ENCODE results near the gene PTPRM. TPM values are rescaled to one million over a fixed set of nuclear protein-coding genes. Genes with fewer than 3 reads are reported as not detected.

Gene PTPRM
- polyA plus RNA-seq, 1 of the 3 experiments (the other 2 are of a cell fraction) = 16.0 TPM

- TF ChIP-seq NRF1 (IDR thresholded peaks at IDR 0.05; ENCODE audit: low read depth, low read length) (no peak), GABPA (IDR thresholded peaks at IDR 0.05; ENCODE audit: low read depth) (no peak), YY1 (IDR thresholded peaks at IDR 0.05; ENCODE audit: low read depth) (no peak), FOSL2 (IDR thresholded peaks at IDR 0.05; ENCODE audit: borderline replicate concordance, low read depth) (no peak), POLR2AphosphoS5 (IDR thresholded peaks at IDR 0.05; ENCODE audit: low read depth, low read length) (no peak), RFX5 (IDR thresholded peaks at IDR 0.05; ENCODE audit: low read length) (no peak), USF1 (IDR thresholded peaks at IDR 0.05; ENCODE audit: borderline replicate concordance, low read depth) (no peak), RXRA (IDR thresholded peaks at IDR 0.05; ENCODE audit: borderline replicate concordance, low read depth) (no peak), RCOR1 (IDR thresholded peaks at IDR 0.05; ENCODE audit: low read length) (no peak), ELF1 (IDR thresholded peaks at IDR 0.05) (no peak), JUND (IDR thresholded peaks at IDR 0.05) (no peak), CTCF (IDR thresholded peaks at IDR 0.05) (no peak), MEF2A (IDR thresholded peaks at IDR 0.05; ENCODE audit: borderline replicate concordance, low read depth) (no peak), EP300 (IDR thresholded peaks at IDR 0.05; ENCODE audit: borderline replicate concordance in 1 of 2, low read depth in 1 of 2, low read length in 1 of 2) (no peak), EZH2phosphoT487 (IDR thresholded peaks at IDR 0.05; ENCODE audit: borderline replicate concordance, low read depth) (no peak), SMC3 (IDR thresholded peaks at IDR 0.05; ENCODE audit: low read depth, low read length) (no peak), GATA2 (CRISPR knock-in tag; IDR thresholded peaks at IDR 0.05) (no peak), MAX (IDR thresholded peaks at IDR 0.05; ENCODE audit: low read depth) (no peak), SIN3A (IDR thresholded peaks at IDR 0.05; ENCODE audit: borderline replicate concordance, low read depth, low read length) (no peak), CHD2 (IDR thresholded peaks at IDR 0.05; ENCODE audit: low read length, partially characterized antibody) (no peak)
- WGBS (ENCODE audit: low lambda C conversion rate) = 75% methylated on average over 5 of the region's 5 CpGs
- H3K9me2 ChIP-seq = no peaks in the 10 kb centered on the region
- H4K20me1 ChIP-seq (ENCODE audit: insufficient read depth) = no peaks in the 10 kb centered on the region
- H3K9ac ChIP-seq = no peak overlapping the region
- H3K4me2 ChIP-seq = no peak overlapping the region
- H3K4me3 ChIP-seq (ENCODE audit: low read depth in 2 of 2, low read length in 1 of 2) = no peak overlapping the region
- DNase-seq = no peak
- no peak overlapping the region for H3K27ac ChIP-seq (ENCODE audit: low read depth in 2 of 2, low read length in 1 of 2)
- H3K9me3 ChIP-seq = no peaks in the 10 kb centered on the region
- no peak overlapping the region for H2AFZ ChIP-seq (ENCODE audit: low read depth)
- H3K4me1 ChIP-seq (ENCODE audit: control insufficient read depth in 1 of 2, insufficient read depth in 2 of 2, low read depth in 1 of 2, low read length in 1 of 2) = peaks cover 0 to 9% of the 10 kb centered on the region in 2 experiments; a peak in 1 of 4 replicates
- H3F3A ChIP-seq (replicated peaks; ENCODE audit: insufficient read depth) = no peaks in the 10 kb centered on the region
- H3K36me3 ChIP-seq (replicated peaks in 1 of 2; ENCODE audit: control insufficient read depth in 1 of 2, insufficient read depth in 2 of 2, low read length in 1 of 2) = no peaks in the 10 kb centered on the region
- no peaks in the 10 kb centered on the region for H3K79me2 ChIP-seq (ENCODE audit: insufficient read depth)
- H3K27me3 ChIP-seq (ENCODE audit: insufficient read depth) = no peaks in the 10 kb centered on the region
- POLR2A ChIA-PET = no interaction called here
- CTCF ChIA-PET = no interaction called here
Measured at GRCh38 chr18:8197499-8197898, 630.4 kb downstream of the PTPRM start.
